CD14-positive monocyte (primary cell): Measurements from ENCODE around the gene TRIM33. TPM values are rescaled to one million over a fixed set of nuclear protein-coding genes. Genes with fewer than 3 reads are reported as not detected.
A peak's percentile ranks its signal among the peaks of the same experiment; 100 is the strongest.
"Not testable (repeated sequence)": the region's sequence is repeated elsewhere in the genome, so short reads cannot be mapped to it uniquely, and the experiment has no call there.

ENCODE experiments used
- DNase-seq, 3 donors: peaks; one replicate each; pipeline ENCODE4 v3.0.0-alpha.2; 2011 to 2022
- H2AFZ ChIP-seq: 2 replicates; pipeline ENCODE4 v1.6.0; 2012; ENCODE audit warnings: mild to moderate bottlenecking, low read depth, low read length, inconsistent platforms; ENCODE audit not compliant: insufficient read depth, poor library complexity, severe bottlenecking
- H3K27ac ChIP-seq, 2 donors: 1 replicate in 1 of 2; 2 replicates in 1 of 2; pipeline ENCODE4 v1.5.1; 2012 to 2013; ENCODE audit warnings: low read length in 2 of 2, control low read depth in 1 of 2, inconsistent platforms in 1 of 2, low read depth in 1 of 2, mild to moderate bottlenecking in 1 of 2
- H3K27me3 ChIP-seq, 2 donors: one replicate each; pipeline versions ENCODE4 v1.6.0 to v1.6.1; 2011 to 2013; ENCODE audit warnings: low read length in 2 of 2; ENCODE audit not compliant: control insufficient read depth in 2 of 2, insufficient read depth in 2 of 2
- H3K36me3 ChIP-seq, 2 donors: replicated peaks in 1 of 2; 1 replicate in 1 of 2; 2 replicates in 1 of 2; pipeline versions ENCODE4 v1.5.1 to v1.6.1; 2012 to 2013; ENCODE audit warnings: low read length in 2 of 2, control low read depth in 1 of 2, inconsistent platforms in 1 of 2, mild to moderate bottlenecking in 1 of 2; ENCODE audit not compliant: insufficient read depth in 2 of 2, control insufficient read depth in 1 of 2
- H3K4me1 ChIP-seq, 2 donors: 1 replicate in 1 of 2; 2 replicates in 1 of 2; pipeline versions ENCODE4 v1.5.1 to v1.6.1; 2012 to 2013; ENCODE audit warnings: low read length in 2 of 2, control low read depth in 1 of 2, inconsistent platforms in 1 of 2, mild to moderate bottlenecking in 1 of 2, moderate library complexity in 1 of 2; ENCODE audit not compliant: insufficient read depth in 2 of 2, control insufficient read depth in 1 of 2
- H3K4me2 ChIP-seq: replicated peaks from 2 replicates; pipeline ENCODE3; 2012; ENCODE audit warnings: low read length, moderate library complexity, mild to moderate bottlenecking; ENCODE audit not compliant: poor library complexity, severe bottlenecking; ENCODE audit errors: extremely low read depth
- H3K4me3 ChIP-seq, 3 experiments: fragments of 200-600 bp in 1 of 3; sonication (generic) in 1 of 3; replicated peaks in 1 of 3; 1 replicate in 2 of 3; 2 replicates in 1 of 3; pipeline ENCODE4 v1.5.1; 2011 to 2013; ENCODE audit warnings: low read length in 3 of 3, mild to moderate bottlenecking in 3 of 3, control low read depth in 2 of 3, low read depth in 2 of 3, inconsistent platforms in 1 of 3, moderate library complexity in 1 of 3
- H3K79me2 ChIP-seq: 2 replicates; pipeline ENCODE4 v1.6.0; 2012; ENCODE audit warnings: mild to moderate bottlenecking, control low read depth, inconsistent platforms, low read length, moderate library complexity; ENCODE audit not compliant: insufficient read depth
- H3K9ac ChIP-seq: 2 replicates; pipeline ENCODE4 v1.6.0; 2017; ENCODE audit warnings: low read length, mild to moderate bottlenecking; ENCODE audit not compliant: insufficient read depth, poor library complexity, severe bottlenecking
- H3K9me3 ChIP-seq, 2 donors: replicated peaks in 1 of 2; 1 replicate in 1 of 2; 2 replicates in 1 of 2; pipeline versions ENCODE4 v1.5.1 to v1.6.1; 2012 to 2013; ENCODE audit warnings: low read length in 2 of 2, control low read depth in 1 of 2; ENCODE audit not compliant: control insufficient read depth in 1 of 2, insufficient read depth in 1 of 2
- H4K20me1 ChIP-seq: 2 replicates; pipeline ENCODE4 v1.6.0; 2012; ENCODE audit warnings: mild to moderate bottlenecking, low read length, control low read depth, moderate library complexity; ENCODE audit not compliant: insufficient read depth
- H3K27ac Mint-ChIP-seq, 7 donors: one replicate each; pipeline ENCODE4 v1.8.0; 2020; ENCODE audit warnings: mild to moderate bottlenecking in 7 of 7, mixed read lengths in 7 of 7, moderate library complexity in 6 of 7, inconsistent platforms in 2 of 7
- H3K27me3 Mint-ChIP-seq, 3 donors: one replicate each; pipeline ENCODE4 v1.8.0; 2021 to 2022; ENCODE audit warnings: low read depth in 3 of 3, mild to moderate bottlenecking in 3 of 3, mixed read lengths in 3 of 3, moderate library complexity in 3 of 3, inconsistent platforms in 1 of 3
- H3K36me3 Mint-ChIP-seq, 2 donors: one replicate each; pipeline ENCODE4 v1.8.0; 2020; ENCODE audit warnings: mixed read lengths in 2 of 2, inconsistent platforms in 1 of 2, mild to moderate bottlenecking in 1 of 2
- H3K4me1 Mint-ChIP-seq: one replicate; pipeline ENCODE4 v1.8.0; 2020; ENCODE audit warnings: mild to moderate bottlenecking, mixed read lengths
- H3K4me3 Mint-ChIP-seq, 2 donors: one replicate each; pipeline ENCODE4 v1.8.0; 2020; ENCODE audit warnings: mild to moderate bottlenecking in 2 of 2, mixed read lengths in 2 of 2, moderate library complexity in 1 of 2
- H3K9me3 Mint-ChIP-seq, 7 donors: one replicate each; pipeline ENCODE4 v1.8.0; 2020 to 2022; ENCODE audit warnings: mixed read lengths in 7 of 7, mild to moderate bottlenecking in 6 of 7, moderate library complexity in 6 of 7, inconsistent platforms in 2 of 7
- CTCF ChIP-seq: fragments of 200-600 bp; IDR thresholded peaks from one replicate; pipeline ENCODE4 v1.8.0; 2022; ENCODE audit warnings: antibody characterized with exemption, mild to moderate bottlenecking
- WGBS: methylation state at CpG from one replicate; pipeline ENCODE4 v1.1.5; 2013; ENCODE audit warnings: missing lambda C conversion rate; ENCODE audit not compliant: insufficient coverage; 5-methylcytosine and 5-hydroxymethylcytosine counted together
- intact Hi-C, 2 donors: fragments of 100-400 bp; cut with micrococcal nuclease; formaldehyde crosslinking; loops; one replicate each; pipeline versions ENCODE4 v1.15.0 to v1.15.1; 2023
- polyA plus RNA-seq, 3 donors: library from polyadenylated mRNA; depleted of rRNA in 1 of 3; unstranded in 2 of 3; stranded (reverse) in 1 of 3; fragments of 300-500 nt in 2 of 3; fragments of >200 nt in 1 of 3; fragmentation: Illumina TruSeq in 2 of 3; gene quantifications; 1 replicate in 2 of 3; 2 replicates in 1 of 3; pipeline ENCODE4 v1.2.3, GENCODE V29; 2012 to 2021

The TRIM33 gene
- polyA plus RNA-seq, 3 donors = 11.8 to 16.5 (median 13.7) TPM

- Mint-ChIP-seq H3K27ac (peak overlapping the region; percentile 76 to 94 (median 85)), H3K9me3 (peaks cover 13 to 22% (median 14%) of the 10 kb centered on the region in 7 donors), H3K4me1 (peaks cover 20% of the 10 kb centered on the region), H3K4me3 (peak overlapping the region; percentile 48 to 63), H3K27me3 (no peaks in the 10 kb centered on the region), H3K36me3 (peaks cover 8 to 21% of the 10 kb centered on the region in 2 donors)
- WGBS = no CpG with 5 or more reads among the region's 3 CpGs
- Histone ChIP-seq H3K9me3 (peaks cover 0 to 6% of the 10 kb centered on the region in 2 donors), H3K36me3 (no peaks in the 10 kb centered on the region), H4K20me1 (peaks cover 31% of the 10 kb centered on the region), H3K4me1 (peaks cover 10 to 22% of the 10 kb centered on the region in 2 donors), H3K4me2 (peak overlapping the region; percentile 31), H2AFZ (peak overlapping the region; percentile 33), H3K4me3 (peak overlapping the region in 2 of 3 experiments; percentile 5 to 22), H3K27me3 (no peaks in the 10 kb centered on the region), H3K27ac (peak overlapping the region; percentile 63 to 78), H3K9ac (peak overlapping the region; percentile 19), H3K79me2 (peaks cover 90% of the 10 kb centered on the region)
- intact Hi-C loops = loop anchor here in 1 of 2 donors (10.0 kb wide), 1 partner anchor 62 kb away; no protein-coding TSS in a partner anchor
- DNase-seq = peak; percentile 69 to 74 (median 70)
- no peak for TF ChIP-seq CTCF
These were observed 28.4 kb downstream of the TRIM33 start for GRCh38 chr1:114482585-114482984.

- Mint-ChIP-seq H3K9me3 (peaks cover 11 to 21% (median 14%) of the 10 kb centered on the region in 7 donors), H3K36me3 (peaks cover 6 to 17% of the 10 kb centered on the region in 2 donors), H3K4me1 (peaks cover 28% of the 10 kb centered on the region)
- H4K20me1 ChIP-seq = peaks cover 31% of the 10 kb centered on the region
- H3K27me3 ChIP-seq, H3K4me3 Mint-ChIP-seq, H3K9ac ChIP-seq, H3K27ac Mint-ChIP-seq, H3K27me3 Mint-ChIP-seq, H2AFZ ChIP-seq, H3K36me3 ChIP-seq, H3K4me2 ChIP-seq, H3K27ac ChIP-seq, H3K4me3 ChIP-seq, H3K9me3 ChIP-seq, DNase-seq: not testable (repeated sequence)
- WGBS = 97% methylated on average over 5 of the region's 17 CpGs
- intact Hi-C loops = loop anchor here in 1 of 2 donors (10.0 kb wide), 1 partner anchor 65 kb away; no protein-coding TSS in a partner anchor
- peaks cover 91% of the 10 kb centered on the region for H3K79me2 ChIP-seq
- H3K4me1 ChIP-seq = peaks cover 10 to 22% of the 10 kb centered on the region in 2 donors
These were observed 31.4 kb downstream of the TRIM33 start for GRCh38 chr1:114479636-114480035.
